Measurements from ENCODE around the gene NME3. TPM values are rescaled to one million over a fixed set of nuclear protein-coding genes. Genes with fewer than 3 reads are reported as not detected.

Gene NME3
- total and polyA plus RNA-seq, 4 donors: 10.4 to 38.0 (median 19.4) TPM

DNA sequence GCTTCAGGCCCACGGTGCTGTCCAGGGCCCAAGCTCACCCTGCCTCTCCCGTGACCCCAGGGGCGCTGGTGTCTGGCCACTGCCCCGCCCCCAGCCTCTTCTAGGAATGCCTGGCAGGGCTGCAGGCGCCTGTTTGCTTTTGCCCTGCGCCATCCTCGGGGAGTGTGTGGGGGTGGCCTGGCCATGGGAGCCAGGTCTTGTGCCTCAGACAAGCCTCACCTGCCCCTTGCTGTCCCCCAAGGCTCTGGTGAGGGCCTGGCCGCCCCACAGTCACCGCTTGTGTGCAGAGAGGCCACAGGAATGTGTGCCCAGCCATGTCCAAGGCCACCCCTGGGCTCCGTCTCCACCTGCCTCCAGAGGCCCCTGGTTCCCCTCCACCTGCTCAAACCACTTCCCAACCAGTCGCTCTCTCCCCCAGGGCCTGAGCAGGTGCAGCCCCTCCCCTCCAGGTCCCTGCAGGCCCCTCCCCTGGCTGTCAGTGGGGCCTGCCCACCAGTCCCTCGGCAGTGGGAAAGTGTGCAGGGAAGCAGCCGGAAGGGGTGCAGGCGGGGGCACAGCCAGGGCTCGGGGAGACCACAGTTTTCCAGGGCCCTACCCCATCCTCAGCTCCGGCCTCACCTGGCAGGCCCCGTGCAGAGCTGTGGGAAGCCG is 23.0 kb upstream of the NME3 start:
- Histone ChIP-seq H3K4me3 (ENCODE audit: low read depth in 1 of 3, low read length in 3 of 3) (peak overlapping the region; percentile 41 to 73 (median 70)), H3K27me3 (ENCODE audit: control insufficient read depth in 4 of 4, insufficient read depth in 4 of 4, low read length in 3 of 4) (no peaks in the 10 kb centered on the region), H3K27ac (ENCODE audit: low read depth in 1 of 2, low read length in 2 of 2) (peak overlapping the region; percentile 64 to 76), H3K4me1 (ENCODE audit: control insufficient read depth in 4 of 4, insufficient read depth in 4 of 4, low read length in 3 of 4) (peaks cover 20 to 57% (median 44%) of the 10 kb centered on the region in 4 donors), H3K9ac (ENCODE audit: low read depth in 1 of 2, low read length in 2 of 2) (peak overlapping the region in 1 of 2 donors; percentile 16), H3K36me3 (ENCODE audit: control insufficient read depth in 4 of 4, insufficient read depth in 3 of 4, low read depth in 1 of 4, low read length in 3 of 4) (peaks cover 0 to 15% (median under 1%) of the 10 kb centered on the region in 4 donors), H3K9me3 (ENCODE audit: control insufficient read depth in 4 of 4, low read length in 3 of 4) (no peaks in the 10 kb centered on the region)
- no peak for TF ChIP-seq TAF1 (conservative IDR thresholded peaks at IDR 0.05)
- no peak for TF ChIP-seq HNF4G (IDR thresholded peaks at IDR 0.05)
- peak; percentile 60 to 65 for TF ChIP-seq RXRA (IDR thresholded peaks at IDR 0.05)
- peak; percentile 29 to 43 for TF ChIP-seq HNF4A (conservative IDR thresholded peaks at IDR 0.05)
- TF ChIP-seq RAD21 (IDR thresholded peaks at IDR 0.05): peak in 1 of 2 donors; percentile 36
- peak; percentile 8 for TF ChIP-seq YY1 (IDR thresholded peaks at IDR 0.05)
- TF ChIP-seq NR2F2 (IDR thresholded peaks at IDR 0.05): peak; percentile 7
- peak; percentile 53 for TF ChIP-seq SP1 (IDR thresholded peaks at IDR 0.05)
- DNase-seq (ENCODE audit: low spot score): no peak
- 31% methylated on average over 18 of the region's 18 CpGs for WGBS

DNA sequence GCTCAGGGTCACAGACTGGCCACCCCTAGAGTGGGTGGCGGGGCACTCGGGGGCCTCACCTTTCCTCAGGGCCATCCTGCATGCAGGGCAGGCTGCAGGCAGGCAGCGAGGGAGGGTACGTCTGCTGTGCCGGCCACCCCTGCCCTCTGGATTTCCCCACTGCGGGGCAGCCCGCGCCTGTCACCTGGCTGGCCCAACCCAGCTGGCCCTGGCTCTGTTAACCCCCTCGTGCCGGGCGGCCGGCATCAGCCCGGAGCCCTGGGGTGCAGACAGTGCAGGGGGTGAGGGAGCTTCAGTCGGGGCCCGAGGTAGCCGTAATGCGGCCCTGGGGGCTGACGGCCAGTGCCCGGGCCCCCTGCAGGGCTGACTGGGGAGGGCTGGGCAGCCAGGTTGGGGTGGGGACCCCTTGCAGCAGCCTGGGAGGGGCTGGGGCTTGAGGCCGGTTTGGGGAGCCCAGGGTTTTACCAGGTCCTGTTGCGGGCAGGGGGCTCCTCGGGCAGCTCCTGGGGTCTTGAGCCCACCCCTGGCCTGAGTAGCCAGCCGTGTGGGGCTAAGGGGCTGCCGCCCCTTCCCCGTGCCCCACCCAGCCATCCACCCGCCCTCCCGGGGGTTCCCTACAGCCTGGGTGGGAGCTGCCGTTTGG is 22.4 kb upstream of the NME3 start, which contains the start of gene IGFALS:
Gene IGFALS, minus strand, starts transcription at position 128 of the 643 bp plus-strand sequence. Its CDS starts 53 bp downstream, at position 75.
- H3K9me3 ChIP-seq (ENCODE audit: control insufficient read depth in 4 of 4, low read length in 3 of 4): no peaks in the 10 kb centered on the region
- H3K9ac ChIP-seq (ENCODE audit: low read depth in 1 of 2, low read length in 2 of 2): peak within 1 kb of the TSS in 1 of 2 donors; percentile 71
- peaks cover 0 to 22% (median 2%) of the 10 kb centered on the region in 4 donors for H3K36me3 ChIP-seq (ENCODE audit: control insufficient read depth in 4 of 4, insufficient read depth in 3 of 4, low read depth in 1 of 4, low read length in 3 of 4)
- peak within 1 kb of the TSS; percentile 63 to 73 (median 70) for H3K4me3 ChIP-seq (ENCODE audit: low read depth in 1 of 3, low read length in 3 of 3)
- no peak for TF ChIP-seq RAD21 (IDR thresholded peaks at IDR 0.05)
- TF ChIP-seq, protein P1, sequence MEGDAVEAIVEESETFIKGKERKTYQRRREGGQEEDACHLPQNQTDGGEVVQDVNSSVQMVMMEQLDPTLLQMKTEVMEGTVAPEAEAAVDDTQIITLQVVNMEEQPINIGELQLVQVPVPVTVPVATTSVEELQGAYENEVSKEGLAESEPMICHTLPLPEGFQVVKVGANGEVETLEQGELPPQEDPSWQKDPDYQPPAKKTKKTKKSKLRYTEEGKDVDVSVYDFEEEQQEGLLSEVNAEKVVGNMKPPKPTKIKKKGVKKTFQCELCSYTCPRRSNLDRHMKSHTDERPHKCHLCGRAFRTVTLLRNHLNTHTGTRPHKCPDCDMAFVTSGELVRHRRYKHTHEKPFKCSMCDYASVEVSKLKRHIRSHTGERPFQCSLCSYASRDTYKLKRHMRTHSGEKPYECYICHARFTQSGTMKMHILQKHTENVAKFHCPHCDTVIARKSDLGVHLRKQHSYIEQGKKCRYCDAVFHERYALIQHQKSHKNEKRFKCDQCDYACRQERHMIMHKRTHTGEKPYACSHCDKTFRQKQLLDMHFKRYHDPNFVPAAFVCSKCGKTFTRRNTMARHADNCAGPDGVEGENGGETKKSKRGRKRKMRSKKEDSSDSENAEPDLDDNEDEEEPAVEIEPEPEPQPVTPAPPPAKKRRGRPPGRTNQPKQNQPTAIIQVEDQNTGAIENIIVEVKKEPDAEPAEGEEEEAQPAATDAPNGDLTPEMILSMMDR (IDR thresholded peaks at IDR 0.05; ENCODE audit: low read depth, low read length, missing input control): no peak
- peak; percentile 12 for TF ChIP-seq YY1 (IDR thresholded peaks at IDR 0.05)
- no peak for TF ChIP-seq FOXA2 (IDR thresholded peaks at IDR 0.05)
- TF ChIP-seq, protein P2, sequence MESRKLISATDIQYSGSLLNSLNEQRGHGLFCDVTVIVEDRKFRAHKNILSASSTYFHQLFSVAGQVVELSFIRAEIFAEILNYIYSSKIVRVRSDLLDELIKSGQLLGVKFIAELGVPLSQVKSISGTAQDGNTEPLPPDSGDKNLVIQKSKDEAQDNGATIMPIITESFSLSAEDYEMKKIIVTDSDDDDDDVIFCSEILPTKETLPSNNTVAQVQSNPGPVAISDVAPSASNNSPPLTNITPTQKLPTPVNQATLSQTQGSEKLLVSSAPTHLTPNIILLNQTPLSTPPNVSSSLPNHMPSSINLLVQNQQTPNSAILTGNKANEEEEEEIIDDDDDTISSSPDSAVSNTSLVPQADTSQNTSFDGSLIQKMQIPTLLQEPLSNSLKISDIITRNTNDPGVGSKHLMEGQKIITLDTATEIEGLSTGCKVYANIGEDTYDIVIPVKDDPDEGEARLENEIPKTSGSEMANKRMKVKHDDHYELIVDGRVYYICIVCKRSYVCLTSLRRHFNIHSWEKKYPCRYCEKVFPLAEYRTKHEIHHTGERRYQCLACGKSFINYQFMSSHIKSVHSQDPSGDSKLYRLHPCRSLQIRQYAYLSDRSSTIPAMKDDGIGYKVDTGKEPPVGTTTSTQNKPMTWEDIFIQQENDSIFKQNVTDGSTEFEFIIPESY (IDR thresholded peaks at IDR 0.05): no peak
- no peak for TF ChIP-seq TAF1 (conservative IDR thresholded peaks at IDR 0.05)
- peak in 1 of 2 donors; percentile 30 for TF ChIP-seq GABPA (IDR thresholded peaks at IDR 0.05 in 1 of 2, conservative IDR thresholded peaks at IDR 0.05 in 1 of 2)
- TF ChIP-seq HNF4G (IDR thresholded peaks at IDR 0.05): no peak
- TF ChIP-seq HNF4A (conservative IDR thresholded peaks at IDR 0.05): peak in 1 of 2 donors; percentile 39
- TF ChIP-seq SP1 (IDR thresholded peaks at IDR 0.05): peak; percentile 11
- TF ChIP-seq FOXA1 (IDR thresholded peaks at IDR 0.05): no peak
- TF ChIP-seq RXRA (IDR thresholded peaks at IDR 0.05): peak; percentile 45 to 57
- TF ChIP-seq, protein P3, sequence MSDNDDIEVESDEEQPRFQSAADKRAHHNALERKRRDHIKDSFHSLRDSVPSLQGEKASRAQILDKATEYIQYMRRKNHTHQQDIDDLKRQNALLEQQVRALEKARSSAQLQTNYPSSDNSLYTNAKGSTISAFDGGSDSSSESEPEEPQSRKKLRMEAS (IDR thresholded peaks at IDR 0.05): peak; percentile 11
- H3K27me3 ChIP-seq (ENCODE audit: control insufficient read depth in 4 of 4, insufficient read depth in 4 of 4, low read length in 3 of 4): no peaks in the 10 kb centered on the region
- DNase-seq (ENCODE audit: low spot score): no peak
- H3K4me1 ChIP-seq (ENCODE audit: control insufficient read depth in 4 of 4, insufficient read depth in 4 of 4, low read length in 3 of 4): peaks cover 20 to 61% (median 47%) of the 10 kb centered on the region in 4 donors
- WGBS: 24% methylated on average over 28 of the region's 28 CpGs
- H3K27ac ChIP-seq (ENCODE audit: low read depth in 1 of 2, low read length in 2 of 2): peak within 1 kb of the TSS; percentile 64 to 76
